HepG2 (cell line): ENCODE measurements around the gene SERPINE2. TPM values are rescaled to one million over a fixed set of nuclear protein-coding genes. Genes with fewer than 3 reads are reported as not detected.
A peak's percentile ranks its signal among the peaks of the same experiment; 100 is the strongest.

Experiments used
- CEBPG ChIP-seq: IDR thresholded peaks from 2 replicates; pipeline ENCODE4 v1.6.1; 2016
- HMG20A ChIP-seq: IDR thresholded peaks from 2 replicates; pipeline ENCODE4 v1.6.1; 2016; ENCODE audit warnings: borderline replicate concordance
- HNRNPL ChIP-seq: fragments of 200-400 bp; formaldehyde crosslinking; IDR thresholded peaks from 2 replicates; pipeline ENCODE4 v1.6.1; 2017; ENCODE audit warnings: mild to moderate bottlenecking, low read depth, low read length
- KDM2A ChIP-seq: sonication (generic); formaldehyde crosslinking; IDR thresholded peaks from 2 replicates; pipeline ENCODE4 v1.4.0; 2020; ENCODE audit warnings: low read depth, missing genetic modification reagents, borderline replicate concordance
- MAFG ChIP-seq: sonication (generic); formaldehyde crosslinking; IDR thresholded peaks from 2 replicates; pipeline ENCODE4 v1.5.1; 2020; ENCODE audit warnings: mild to moderate bottlenecking, missing genetic modification reagents
- MBNL3 ChIP-seq: fragments of 250-450 bp; sonication (Bioruptor Pico); conservative IDR thresholded peaks from 2 replicates; pipeline ENCODE4 v1.8.0; 2022; ENCODE audit warnings: mild to moderate bottlenecking, inconsistent platforms
- MTA3 ChIP-seq: sonication (generic); formaldehyde crosslinking; IDR thresholded peaks from 2 replicates; pipeline ENCODE4 v1.4.0; 2020; ENCODE audit warnings: missing genetic modification reagents
- MXD4 ChIP-seq: IDR thresholded peaks from 2 replicates; pipeline ENCODE4 v1.6.1; 2016; ENCODE audit warnings: mild to moderate bottlenecking, missing biosample characterization, missing genetic modification reagents
- PITX1 ChIP-seq: sonication (generic); formaldehyde crosslinking; IDR thresholded peaks from 2 replicates; pipeline ENCODE4 v1.5.1; 2020; ENCODE audit warnings: mild to moderate bottlenecking, missing genetic modification reagents
- SMYD3 ChIP-seq: sonication (generic); formaldehyde crosslinking; IDR thresholded peaks from 2 replicates; pipeline ENCODE4 v1.8.1; 2023; ENCODE audit warnings: mild to moderate bottlenecking, missing genetic modification reagents
- ZBTB7A ChIP-seq: sonication (generic); formaldehyde crosslinking; IDR thresholded peaks from 2 replicates; pipeline ENCODE4 v1.8.0; 2022; ENCODE audit warnings: mild to moderate bottlenecking, missing genetic modification reagents
- ZNF432 ChIP-seq: sonication (generic); formaldehyde crosslinking; IDR thresholded peaks from 2 replicates; pipeline ENCODE4 v1.5.0; 2020; ENCODE audit warnings: missing genetic modification reagents, mild to moderate bottlenecking, borderline replicate concordance
- ZNF460 ChIP-seq: sonication (generic); formaldehyde crosslinking; IDR thresholded peaks from 2 replicates; pipeline ENCODE4 v1.5.1; 2020; ENCODE audit warnings: missing genetic modification reagents, mild to moderate bottlenecking, borderline replicate concordance
- ZNF552 ChIP-seq: sonication (generic); formaldehyde crosslinking; IDR thresholded peaks from 2 replicates; pipeline ENCODE4 v1.9.0; 2022; ENCODE audit warnings: missing genetic modification reagents, mild to moderate bottlenecking, borderline replicate concordance
- ZNF558 ChIP-seq: sonication (generic); formaldehyde crosslinking; IDR thresholded peaks from 2 replicates; pipeline ENCODE4 v1.9.0; 2022; ENCODE audit warnings: mild to moderate bottlenecking, missing genetic modification reagents, borderline replicate concordance
- ZNF562 ChIP-seq: sonication (generic); formaldehyde crosslinking; IDR thresholded peaks from 2 replicates; pipeline ENCODE4 v1.8.0; 2022; ENCODE audit warnings: missing genetic modification reagents, borderline replicate concordance
- ZNF737 ChIP-seq: sonication (generic); formaldehyde crosslinking; IDR thresholded peaks from 2 replicates; pipeline ENCODE4 v1.5.0; 2020; ENCODE audit warnings: missing genetic modification reagents, mild to moderate bottlenecking, borderline replicate concordance
- ZNF746 ChIP-seq: sonication (generic); formaldehyde crosslinking; IDR thresholded peaks from 2 replicates; pipeline ENCODE4 v1.8.0; 2022; ENCODE audit warnings: mild to moderate bottlenecking, missing genetic modification reagents
- polyA plus RNA-seq, 8 experiments: library from polyadenylated mRNA; depleted of rRNA in 3 of 8; stranded (reverse) in 7 of 8; unstranded in 1 of 8; fragments of >200 nt; fragmentation: Illumina TruSeq in 4 of 8; extraction: Trizol in 4 of 8; gene quantifications; 2 replicates each; pipeline versions ENCODE4 v1.2.1 to v1.2.3, GENCODE V29; 2011 to 2016; ENCODE audit warnings: low read depth in 4 of 8, missing spikeins in 1 of 8, mixed read lengths in 1 of 8; ENCODE audit not compliant: insufficient read depth in 1 of 8
- total RNA-seq, 5 experiments: library from RNA; depleted of rRNA; stranded (reverse); fragments of >200 nt; fragmentation: Illumina TruSeq; extraction: Trizol; gene quantifications; 2 replicates each; pipeline ENCODE4 v1.2.3, GENCODE V29; 2016; ENCODE audit warnings: low read depth in 1 of 5
- TF ChIP-seq, protein P1 (sequence below): sonication (generic); formaldehyde crosslinking; IDR thresholded peaks from 2 replicates; pipeline ENCODE4 v1.4.0; 2020; ENCODE audit warnings: missing genetic modification reagents, borderline replicate concordance
- TF ChIP-seq, protein P2 (sequence below): sonication (generic); formaldehyde crosslinking; IDR thresholded peaks from 2 replicates; pipeline ENCODE4 v1.8.1; 2023; ENCODE audit warnings: mild to moderate bottlenecking, missing genetic modification reagents
- TF ChIP-seq, protein P3 (sequence below): sonication (generic); formaldehyde crosslinking; IDR thresholded peaks from 2 replicates; pipeline ENCODE4 v1.4.0; 2020; ENCODE audit warnings: missing genetic modification reagents
- TF ChIP-seq, protein P4 (sequence below): sonication (generic); formaldehyde crosslinking; IDR thresholded peaks from 2 replicates; pipeline ENCODE4 v1.9.0; 2021; ENCODE audit warnings: missing genetic modification reagents, mild to moderate bottlenecking, borderline replicate concordance
- TF ChIP-seq, protein P5 (sequence below): sonication (generic); formaldehyde crosslinking; IDR thresholded peaks from 2 replicates; pipeline ENCODE4 v1.4.0; 2020; ENCODE audit warnings: missing genetic modification reagents, mild to moderate bottlenecking, borderline replicate concordance

SERPINE2 gene
- total and polyA plus RNA-seq, 2 of the 13 experiments (the other 11 are each of a cell fraction or from before 2014, with no cell fraction given), result 7.9 to 18.1 TPM

DNA sequence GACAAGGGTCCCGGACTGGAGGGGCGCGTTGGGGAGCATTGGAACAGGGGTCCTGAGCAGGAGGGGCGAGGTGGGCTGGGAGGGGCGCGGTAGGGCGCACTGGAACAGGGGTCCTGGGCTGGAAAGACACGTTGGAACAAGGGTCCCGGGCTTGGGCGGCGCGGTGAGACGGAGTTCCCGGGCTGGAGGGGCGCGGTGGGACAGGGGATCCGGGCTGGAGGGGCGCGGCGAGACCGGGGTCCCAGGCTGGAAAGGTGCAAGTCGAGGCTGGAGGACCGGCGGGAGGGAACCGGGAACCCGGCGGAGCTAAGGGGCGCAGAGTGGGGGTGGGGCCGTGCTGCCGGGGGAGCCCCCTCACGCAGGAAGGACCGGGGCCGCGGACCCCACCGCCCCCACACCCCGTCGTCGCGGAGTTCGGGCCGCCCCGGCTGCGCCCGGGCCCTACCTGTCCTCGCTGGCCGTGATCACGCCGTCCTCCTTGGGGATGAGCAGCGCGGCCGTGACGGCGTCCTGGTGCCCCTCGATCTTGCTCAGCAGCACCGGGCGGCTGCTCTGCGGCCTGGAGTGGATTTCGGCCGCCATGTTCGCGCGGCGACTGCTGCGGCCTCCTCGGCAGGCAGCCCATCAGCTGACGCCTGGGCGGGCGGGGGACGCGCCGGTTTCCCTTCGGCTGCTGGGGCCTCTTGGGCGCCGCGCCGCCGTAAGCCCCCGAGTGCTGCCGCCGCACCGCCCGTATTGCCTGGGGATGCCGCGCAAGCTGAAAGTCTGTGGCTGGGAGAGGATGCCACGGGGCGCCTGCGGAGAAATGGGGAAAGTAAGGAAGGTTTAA, 94.2 kb downstream of the SERPINE2 start, which contains the start of gene WDFY1 (continued):
- TF ChIP-seq, protein P1, sequence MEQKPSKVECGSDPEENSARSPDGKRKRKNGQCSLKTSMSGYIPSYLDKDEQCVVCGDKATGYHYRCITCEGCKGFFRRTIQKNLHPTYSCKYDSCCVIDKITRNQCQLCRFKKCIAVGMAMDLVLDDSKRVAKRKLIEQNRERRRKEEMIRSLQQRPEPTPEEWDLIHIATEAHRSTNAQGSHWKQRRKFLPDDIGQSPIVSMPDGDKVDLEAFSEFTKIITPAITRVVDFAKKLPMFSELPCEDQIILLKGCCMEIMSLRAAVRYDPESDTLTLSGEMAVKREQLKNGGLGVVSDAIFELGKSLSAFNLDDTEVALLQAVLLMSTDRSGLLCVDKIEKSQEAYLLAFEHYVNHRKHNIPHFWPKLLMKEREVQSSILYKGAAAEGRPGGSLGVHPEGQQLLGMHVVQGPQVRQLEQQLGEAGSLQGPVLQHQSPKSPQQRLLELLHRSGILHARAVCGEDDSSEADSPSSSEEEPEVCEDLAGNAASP (CRISPR knock-in tag), result peak; percentile 92
- TF ChIP-seq KDM2A (CRISPR knock-in tag), result peak; percentile 98
- no peak; the same call in 1 of the 2 replicates for TF ChIP-seq ZNF460 (CRISPR knock-in tag)
- TF ChIP-seq CEBPG (CRISPR knock-in tag), result peak; percentile 59; the same call in 1 of the 2 replicates
- TF ChIP-seq MTA3 (CRISPR knock-in tag), result no peak
- TF ChIP-seq, protein P2, sequence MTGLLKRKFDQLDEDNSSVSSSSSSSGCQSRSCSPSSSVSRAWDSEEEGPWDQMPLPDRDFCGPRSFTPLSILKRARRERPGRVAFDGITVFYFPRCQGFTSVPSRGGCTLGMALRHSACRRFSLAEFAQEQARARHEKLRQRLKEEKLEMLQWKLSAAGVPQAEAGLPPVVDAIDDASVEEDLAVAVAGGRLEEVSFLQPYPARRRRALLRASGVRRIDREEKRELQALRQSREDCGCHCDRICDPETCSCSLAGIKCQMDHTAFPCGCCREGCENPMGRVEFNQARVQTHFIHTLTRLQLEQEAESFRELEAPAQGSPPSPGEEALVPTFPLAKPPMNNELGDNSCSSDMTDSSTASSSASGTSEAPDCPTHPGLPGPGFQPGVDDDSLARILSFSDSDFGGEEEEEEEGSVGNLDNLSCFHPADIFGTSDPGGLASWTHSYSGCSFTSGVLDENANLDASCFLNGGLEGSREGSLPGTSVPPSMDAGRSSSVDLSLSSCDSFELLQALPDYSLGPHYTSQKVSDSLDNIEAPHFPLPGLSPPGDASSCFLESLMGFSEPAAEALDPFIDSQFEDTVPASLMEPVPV (CRISPR knock-in tag), result peak; percentile 22; the same call in 1 of the 2 replicates
- TF ChIP-seq, protein P3, sequence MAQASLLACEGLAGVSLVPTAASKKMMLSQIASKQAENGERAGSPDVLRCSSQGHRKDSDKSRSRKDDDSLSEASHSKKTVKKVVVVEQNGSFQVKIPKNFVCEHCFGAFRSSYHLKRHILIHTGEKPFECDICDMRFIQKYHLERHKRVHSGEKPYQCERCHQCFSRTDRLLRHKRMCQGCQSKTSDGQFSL, result peak; percentile 79
- TF ChIP-seq ZNF746 (CRISPR knock-in tag), result peak; percentile 70
- peak; percentile 49; the same call in 1 of the 2 replicates for TF ChIP-seq ZNF432
- TF ChIP-seq ZNF552 (CRISPR knock-in tag), result peak; percentile 87
- TF ChIP-seq PITX1 (CRISPR knock-in tag), result peak; percentile 84
- TF ChIP-seq MBNL3 (CRISPR knock-in tag), result no peak
- TF ChIP-seq ZNF737 (CRISPR knock-in tag), result no peak
- TF ChIP-seq MAFG (CRISPR knock-in tag), result no peak
- peak; percentile 77; the same call in 1 of the 2 replicates for TF ChIP-seq MXD4 (CRISPR knock-in tag)
- no peak for TF ChIP-seq HNRNPL
- no peak; the same call in 1 of the 2 replicates for TF ChIP-seq ZNF562 (CRISPR knock-in tag)
- peak; percentile 95 for TF ChIP-seq ZBTB7A (CRISPR knock-in tag)
- TF ChIP-seq SMYD3 (CRISPR knock-in tag), result no peak
- peak; percentile 74 for TF ChIP-seq HMG20A (CRISPR knock-in tag)
- TF ChIP-seq, protein P4, sequence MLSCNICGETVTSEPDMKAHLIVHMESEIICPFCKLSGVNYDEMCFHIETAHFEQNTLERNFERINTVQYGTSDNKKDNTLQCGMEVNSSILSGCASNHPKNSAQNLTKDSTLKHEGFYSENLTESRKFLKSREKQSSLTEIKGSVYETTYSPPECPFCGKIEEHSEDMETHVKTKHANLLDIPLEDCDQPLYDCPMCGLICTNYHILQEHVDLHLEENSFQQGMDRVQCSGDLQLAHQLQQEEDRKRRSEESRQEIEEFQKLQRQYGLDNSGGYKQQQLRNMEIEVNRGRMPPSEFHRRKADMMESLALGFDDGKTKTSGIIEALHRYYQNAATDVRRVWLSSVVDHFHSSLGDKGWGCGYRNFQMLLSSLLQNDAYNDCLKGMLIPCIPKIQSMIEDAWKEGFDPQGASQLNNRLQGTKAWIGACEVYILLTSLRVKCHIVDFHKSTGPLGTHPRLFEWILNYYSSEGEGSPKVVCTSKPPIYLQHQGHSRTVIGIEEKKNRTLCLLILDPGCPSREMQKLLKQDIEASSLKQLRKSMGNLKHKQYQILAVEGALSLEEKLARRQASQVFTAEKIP (CRISPR knock-in tag), result no peak
- TF ChIP-seq, protein P5, sequence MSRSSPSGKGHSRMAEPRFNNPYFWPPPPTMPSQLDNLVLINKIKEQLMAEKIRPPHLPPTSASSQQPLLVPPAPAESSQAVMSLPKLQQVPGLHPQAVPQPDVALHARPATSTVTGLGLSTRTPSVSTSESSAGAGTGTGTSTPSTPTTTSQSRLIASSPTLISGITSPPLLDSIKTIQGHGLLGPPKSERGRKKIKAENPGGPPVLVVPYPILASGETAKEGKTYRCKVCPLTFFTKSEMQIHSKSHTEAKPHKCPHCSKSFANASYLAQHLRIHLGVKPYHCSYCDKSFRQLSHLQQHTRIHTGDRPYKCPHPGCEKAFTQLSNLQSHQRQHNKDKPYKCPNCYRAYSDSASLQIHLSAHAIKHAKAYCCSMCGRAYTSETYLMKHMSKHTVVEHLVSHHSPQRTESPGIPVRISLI (CRISPR knock-in tag), result peak; percentile 54; the same call in 1 of the 2 replicates
- no peak; the same call in 1 of the 2 replicates for TF ChIP-seq ZNF558 (CRISPR knock-in tag)
